ENCODE data around the gene MED12. TPM values are rescaled to one million over a fixed set of nuclear protein-coding genes. Genes with fewer than 3 reads are reported as not detected.

Gene MED12
- total RNA-seq, 3 donors from 2014 or later (not counting 1 experiment from before 2014, with no cell fraction given): 111 to 156 (median 115) TPM

- ATAC-seq (no peak), DNase-seq (no peak)
- peak overlapping the region; percentile 72 for H3K4me3 ChIP-seq (ENCODE audit: low read length)
- H3K27me3 ChIP-seq (ENCODE audit: control insufficient read depth, insufficient read depth, low read length): no peaks in the 10 kb centered on the region
- H3K36me3 ChIP-seq (ENCODE audit: control insufficient read depth, insufficient read depth, low read length): no peaks in the 10 kb centered on the region
- H3K4me1 ChIP-seq (ENCODE audit: control insufficient read depth, insufficient read depth, low read length): peaks cover 36% of the 10 kb centered on the region
- no peaks in the 10 kb centered on the region for H3K9me3 ChIP-seq (ENCODE audit: control insufficient read depth, insufficient read depth, low read length)
- Mint-ChIP-seq H3K4me3 (peak overlapping the region; percentile 79), H3K4me1 (peaks cover 19 to 26% of the 10 kb centered on the region in 2 donors), H3K36me3 (no peaks in the 10 kb centered on the region), H3K27me3 (ENCODE audit: low read depth in 2 of 2) (peaks cover 0 to 12% of the 10 kb centered on the region in 2 donors), H3K27ac (peak overlapping the region; percentile 90 to 96), H3K9me3 (no peaks in the 10 kb centered on the region)
- no peak overlapping the region for H3K27ac ChIP-seq (ENCODE audit: low read length)
- 41% methylated on average over 4 of the region's 6 CpGs for WGBS (ENCODE audit: insufficient coverage)
- TF ChIP-seq CTCF (IDR thresholded peaks at IDR 0.05): no peak
- intact Hi-C loops (cut with micrococcal nuclease): loop anchor here (5.0 kb wide), 1 partner anchor 82 kb away; no protein-coding TSS in a partner anchor
Observed at GRCh38 chrX:71095033-71095432, 23.4 kb upstream of the MED12 start.

GRCh38 chrX:71095555-71095980 lies 22.8 kb upstream of the MED12 start, which contains the start of gene FOXO4:
FOXO4 (plus strand) TSS chrX:71095851; CDS start chrX:71096529, 678 bp downstream.
- Mint-ChIP-seq H3K27ac (peak within 1 kb of the TSS; percentile 90 to 96), H3K9me3 (no peaks in the 10 kb centered on the region), H3K27me3 (ENCODE audit: low read depth in 2 of 2) (peaks cover 0 to 15% of the 10 kb centered on the region in 2 donors), H3K4me1 (peaks cover 22 to 27% of the 10 kb centered on the region in 2 donors), H3K4me3 (peak within 1 kb of the TSS; percentile 96), H3K36me3 (no peaks in the 10 kb centered on the region)
- intact Hi-C loops (cut with micrococcal nuclease): loop anchor here (5.0 kb wide), 1 partner anchor 82 kb away; no protein-coding TSS in a partner anchor
- H3K4me3 ChIP-seq (ENCODE audit: low read length): peak within 1 kb of the TSS; percentile 72
- TF ChIP-seq CTCF (IDR thresholded peaks at IDR 0.05): no peak
- H3K27ac ChIP-seq (ENCODE audit: low read length): peak within 1 kb of the TSS; percentile 69
- WGBS (ENCODE audit: insufficient coverage): under 1% methylated on average over 23 of the region's 29 CpGs
- no peaks in the 10 kb centered on the region for H3K27me3 ChIP-seq (ENCODE audit: control insufficient read depth, insufficient read depth, low read length)
- DNase-seq (peak; percentile 79 to 93), ATAC-seq (peak; percentile 86 to 95 (median 89))
- H3K36me3 ChIP-seq (ENCODE audit: control insufficient read depth, insufficient read depth, low read length): no peaks in the 10 kb centered on the region
- no peaks in the 10 kb centered on the region for H3K9me3 ChIP-seq (ENCODE audit: control insufficient read depth, insufficient read depth, low read length)
- peaks cover 36% of the 10 kb centered on the region for H3K4me1 ChIP-seq (ENCODE audit: control insufficient read depth, insufficient read depth, low read length)

- Mint-ChIP-seq H3K4me3 (peak overlapping the region; percentile 96), H3K27me3 (ENCODE audit: low read depth in 2 of 2) (peaks cover 0 to 20% of the 10 kb centered on the region in 2 donors), H3K9me3 (no peaks in the 10 kb centered on the region), H3K4me1 (peaks cover 29 to 33% of the 10 kb centered on the region in 2 donors), H3K36me3 (no peaks in the 10 kb centered on the region), H3K27ac (peak overlapping the region; percentile 90 to 96)
- no peaks in the 10 kb centered on the region for H3K27me3 ChIP-seq (ENCODE audit: control insufficient read depth, insufficient read depth, low read length)
- no peaks in the 10 kb centered on the region for H3K36me3 ChIP-seq (ENCODE audit: control insufficient read depth, insufficient read depth, low read length)
- H3K4me1 ChIP-seq (ENCODE audit: control insufficient read depth, insufficient read depth, low read length): peaks cover 40% of the 10 kb centered on the region
- TF ChIP-seq CTCF (IDR thresholded peaks at IDR 0.05): no peak
- H3K9me3 ChIP-seq (ENCODE audit: control insufficient read depth, insufficient read depth, low read length): no peaks in the 10 kb centered on the region
- peak overlapping the region; percentile 69 for H3K27ac ChIP-seq (ENCODE audit: low read length)
- intact Hi-C loops (cut with micrococcal nuclease): loop anchor here (1.0 to 5.0 kb wide), 3 partner anchors 15 to 81 kb away; partner anchors contain the start of genes IL2RG and SNX12
- ATAC-seq (peak; percentile 57 to 67 (median 60)), DNase-seq (peak in 1 of 2 donors; percentile 81)
- H3K4me3 ChIP-seq (ENCODE audit: low read length): peak overlapping the region; percentile 72
- under 1% methylated on average over 44 of the region's 46 CpGs for WGBS (ENCODE audit: insufficient coverage)
Observed at GRCh38 chrX:71095981-71096759, 22.2 kb upstream of the MED12 start.
